Measurements from ENCODE around the gene REXO1.

GRCh38 chr19:1829958-1830357, 18.3 kb downstream of the REXO1 start:
- TF ChIP-seq, protein P1, sequence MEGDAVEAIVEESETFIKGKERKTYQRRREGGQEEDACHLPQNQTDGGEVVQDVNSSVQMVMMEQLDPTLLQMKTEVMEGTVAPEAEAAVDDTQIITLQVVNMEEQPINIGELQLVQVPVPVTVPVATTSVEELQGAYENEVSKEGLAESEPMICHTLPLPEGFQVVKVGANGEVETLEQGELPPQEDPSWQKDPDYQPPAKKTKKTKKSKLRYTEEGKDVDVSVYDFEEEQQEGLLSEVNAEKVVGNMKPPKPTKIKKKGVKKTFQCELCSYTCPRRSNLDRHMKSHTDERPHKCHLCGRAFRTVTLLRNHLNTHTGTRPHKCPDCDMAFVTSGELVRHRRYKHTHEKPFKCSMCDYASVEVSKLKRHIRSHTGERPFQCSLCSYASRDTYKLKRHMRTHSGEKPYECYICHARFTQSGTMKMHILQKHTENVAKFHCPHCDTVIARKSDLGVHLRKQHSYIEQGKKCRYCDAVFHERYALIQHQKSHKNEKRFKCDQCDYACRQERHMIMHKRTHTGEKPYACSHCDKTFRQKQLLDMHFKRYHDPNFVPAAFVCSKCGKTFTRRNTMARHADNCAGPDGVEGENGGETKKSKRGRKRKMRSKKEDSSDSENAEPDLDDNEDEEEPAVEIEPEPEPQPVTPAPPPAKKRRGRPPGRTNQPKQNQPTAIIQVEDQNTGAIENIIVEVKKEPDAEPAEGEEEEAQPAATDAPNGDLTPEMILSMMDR (IDR thresholded peaks at IDR 0.05) = no peak
- TF ChIP-seq POLR2A (IDR thresholded peaks at IDR 0.05) (no peak), EP300 (IDR thresholded peaks at IDR 0.05; ENCODE audit: low read depth) (no peak)

All from transverse colon (tissue), 3 donors.